AG08395 (cell line): ENCODE results near the gene FAM3B.

Experiments used
- DNase-seq: peaks from one replicate; pipeline ENCODE4 v3.0.0; 2012; ENCODE audit warnings: mixed read lengths, low spot score

Gene FAM3B

DNA sequence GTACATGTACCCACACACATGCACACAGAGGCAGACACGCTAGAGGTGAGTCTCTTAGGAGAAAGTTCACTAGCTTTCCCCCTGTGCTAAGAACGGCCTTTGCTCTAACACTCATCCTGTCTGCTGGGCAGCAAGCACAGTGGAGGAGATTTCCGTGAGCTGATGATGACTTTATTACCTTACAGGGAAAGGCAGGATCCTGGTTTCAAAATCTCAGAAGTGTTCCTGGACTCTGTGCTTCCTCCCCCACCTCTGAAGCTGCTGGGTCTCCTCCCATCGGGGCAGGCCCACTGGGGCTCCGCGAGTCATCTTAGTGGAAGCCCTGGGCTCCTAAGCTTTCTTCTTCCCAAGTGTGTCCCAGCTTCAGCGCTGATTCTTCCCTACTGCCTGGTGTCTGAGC is 2.7 kb downstream of the FAM3B start:
- DNase-seq = no peak

- DNase-seq = no peak
Measured at GRCh38 chr21:41321211-41321907, 4.8 kb downstream of the FAM3B start.

DNA sequence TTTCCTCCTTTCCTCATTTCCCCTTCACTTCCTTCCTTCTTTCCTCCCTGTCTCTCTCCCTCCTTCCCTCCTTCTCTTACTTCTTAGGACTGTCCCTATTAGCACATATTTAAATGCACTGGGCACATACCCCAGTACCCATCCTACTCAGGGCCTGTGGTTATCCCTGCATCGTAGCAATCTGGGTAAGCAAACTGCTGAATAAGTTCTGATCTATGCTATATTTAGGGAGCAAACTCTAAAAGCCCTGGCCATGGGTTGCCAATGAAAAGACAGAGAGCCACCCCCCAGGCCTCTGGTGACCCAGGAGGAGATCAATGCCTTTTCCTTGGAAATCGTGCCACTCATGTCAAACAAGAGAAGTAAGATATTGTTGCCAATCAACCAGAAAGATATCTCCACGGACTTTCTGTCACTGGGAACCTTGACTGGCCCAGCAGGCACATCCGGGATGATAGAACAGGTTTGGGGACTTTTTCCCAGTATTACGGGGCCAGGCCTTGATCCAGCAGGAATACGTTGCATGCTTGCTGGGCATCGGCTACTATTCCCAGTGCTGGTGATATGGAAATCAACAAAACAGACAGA is 5.4 kb downstream of the FAM3B start:
- no peak for DNase-seq

GRCh38 chr21:41322496-41323382 is 6.1 kb downstream of the FAM3B start:
- no peak for DNase-seq

GRCh38 chr21:41325138-41325912 is 8.7 kb downstream of the FAM3B start:
- no peak for DNase-seq

DNA sequence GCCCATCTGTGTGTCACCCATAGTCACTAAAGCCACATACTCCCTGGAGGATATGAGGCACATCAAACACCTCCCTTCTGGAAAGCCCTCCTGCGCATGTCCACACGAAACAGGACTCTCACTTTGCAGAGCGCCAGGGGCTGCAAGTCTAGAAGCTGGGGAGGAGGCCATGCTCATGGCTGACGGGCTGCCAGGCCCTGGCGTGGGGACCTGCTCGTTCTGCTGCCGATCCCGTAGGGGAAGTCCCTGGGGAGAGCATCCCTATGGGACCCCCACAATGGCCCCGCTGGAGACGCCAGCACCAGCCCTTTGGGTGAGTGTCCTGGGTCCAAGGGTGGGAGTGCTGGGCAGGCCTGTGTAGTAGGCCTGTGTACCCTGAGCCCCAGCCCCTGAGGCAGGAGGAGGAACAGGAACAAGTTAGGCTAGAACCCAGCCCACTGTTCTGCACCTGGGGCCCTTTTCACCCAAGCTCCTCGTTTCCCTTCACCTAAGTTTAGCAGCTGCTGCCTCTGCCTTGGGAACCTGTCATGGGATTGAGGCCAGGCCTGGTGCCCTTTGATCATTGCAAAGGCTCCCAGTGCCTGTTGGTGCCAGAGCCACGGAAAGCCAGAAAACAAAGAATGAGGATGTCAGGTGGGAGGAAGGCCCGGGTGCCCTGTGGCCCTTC is 9.9 kb downstream of the FAM3B start:
- no peak for DNase-seq

DNA sequence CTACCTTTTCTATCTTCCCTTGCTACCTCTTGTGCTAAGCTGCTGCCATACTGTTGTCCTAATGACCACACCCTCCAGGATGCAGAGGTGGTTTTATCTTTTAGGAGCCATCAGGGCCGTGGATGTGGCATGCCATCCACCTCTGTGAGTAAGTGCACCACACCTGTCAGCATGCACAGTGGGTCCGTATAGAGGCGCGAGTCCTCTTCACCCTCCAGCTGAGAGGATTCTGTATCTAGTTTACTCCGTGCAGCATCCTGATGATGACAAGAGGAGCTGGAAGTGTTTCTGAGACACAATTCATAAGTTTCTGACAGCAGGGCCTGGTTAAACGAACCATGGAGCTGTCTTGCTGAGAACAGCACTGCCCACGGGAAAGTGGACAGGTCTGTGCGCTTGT is 11.2 kb downstream of the FAM3B start:
- no peak for DNase-seq

GRCh38 chr21:41328660-41329607 is 12.3 kb downstream of the FAM3B start:
- DNase-seq = no peak

- DNase-seq = no peak
Measured at GRCh38 chr21:41333752-41334151, 17.2 kb downstream of the FAM3B start.

- DNase-seq = no peak
Measured at GRCh38 chr21:41337515-41337914, 20.9 kb downstream of the FAM3B start.

DNA sequence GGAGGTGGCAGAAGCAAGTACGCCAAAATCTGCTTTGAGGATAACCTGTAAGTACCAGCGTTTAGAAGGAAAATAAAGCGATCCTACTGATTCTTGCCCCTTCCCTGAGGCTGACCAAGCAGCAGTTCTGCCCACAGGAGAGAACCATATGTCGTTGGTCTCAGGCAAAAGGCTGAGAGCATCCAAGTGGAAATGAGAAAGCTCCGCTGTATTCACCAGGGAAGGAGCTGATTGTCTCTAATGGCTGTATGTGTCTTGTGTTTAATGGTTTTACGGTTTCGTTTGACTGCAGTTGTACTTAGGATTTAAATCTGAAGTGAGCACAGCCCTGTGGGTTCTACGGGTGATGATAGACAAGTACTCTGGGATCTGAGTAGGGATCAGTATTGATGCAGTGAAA is 21.9 kb downstream of the FAM3B start:
- no peak for DNase-seq

DNA sequence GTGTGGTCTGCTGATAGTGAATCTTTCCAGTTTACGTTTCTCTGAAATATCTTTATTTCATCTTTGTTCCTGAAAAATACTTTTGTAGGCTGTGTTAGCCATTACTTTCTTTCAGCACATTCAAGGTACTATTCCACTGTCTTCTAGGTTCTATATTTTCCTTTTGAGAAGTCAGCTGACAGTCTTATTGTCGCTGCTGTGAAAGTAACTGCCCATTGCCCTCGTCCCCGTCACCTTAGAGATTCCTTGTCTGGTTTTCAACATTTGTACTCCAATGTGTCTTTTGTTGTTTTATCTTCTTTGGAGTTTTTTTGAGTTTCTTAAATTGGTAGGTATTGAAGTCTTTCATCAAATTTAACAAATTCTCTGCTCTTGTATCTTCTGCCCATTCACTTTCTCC is 25.4 kb downstream of the FAM3B start:
- no peak for DNase-seq

DNA sequence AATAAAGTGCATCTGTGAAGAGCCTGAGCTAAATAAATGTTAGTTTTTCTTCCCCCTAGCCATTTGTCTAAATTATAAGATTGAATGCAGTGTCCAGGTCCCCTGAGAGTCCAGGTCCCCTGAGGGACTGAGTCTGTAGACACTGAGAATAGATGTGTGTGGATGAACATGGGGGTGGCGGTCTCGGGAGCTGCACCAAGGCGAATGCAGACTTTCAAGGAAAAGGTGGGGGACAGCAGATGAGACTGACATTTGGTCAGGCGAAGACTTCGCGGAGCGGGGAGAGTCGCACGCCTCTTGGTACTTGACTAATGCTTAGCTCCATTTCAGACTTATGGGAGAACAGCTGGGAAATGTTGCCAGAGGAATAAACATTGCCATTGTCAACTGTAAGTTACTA is 27.5 kb downstream of the FAM3B start:
- no peak for DNase-seq

- no peak for DNase-seq
Measured at GRCh38 chr21:41345356-41345755, 28.8 kb downstream of the FAM3B start.

DNA sequence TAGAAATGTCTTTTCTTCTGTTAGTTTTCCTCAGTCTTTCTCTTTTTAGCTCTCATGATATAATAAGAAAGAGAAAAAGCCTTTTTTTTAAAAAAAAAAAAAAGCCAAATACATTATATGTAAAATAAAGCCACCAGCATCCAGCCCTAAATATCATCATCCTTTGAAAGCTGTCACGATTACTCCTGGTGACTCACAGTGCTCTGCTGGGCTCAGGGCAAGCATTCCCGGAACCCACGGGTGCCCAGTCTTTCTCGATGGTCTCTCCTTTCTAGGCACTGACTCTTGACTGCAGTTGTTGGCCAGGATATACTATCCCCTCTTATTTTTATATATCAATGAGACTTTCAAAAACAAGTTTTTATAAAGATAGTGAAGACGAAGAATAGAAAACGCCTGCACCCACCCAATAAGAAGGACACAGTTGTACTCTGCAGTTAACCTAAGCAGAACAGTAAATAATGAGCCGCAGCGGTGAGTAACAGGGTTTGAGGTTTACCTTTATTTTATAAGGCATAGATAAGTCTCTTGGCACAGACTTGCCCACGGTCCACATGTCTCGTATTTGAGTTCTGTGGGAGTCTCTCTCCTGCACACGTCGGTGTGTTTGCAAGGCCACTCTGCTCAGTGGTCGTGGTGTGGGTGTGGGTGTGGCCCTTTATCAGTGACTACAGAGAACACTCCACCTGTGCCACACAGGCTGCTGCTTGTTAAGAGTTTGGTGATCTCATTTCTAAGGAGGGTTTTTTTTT is 29.5 kb downstream of the FAM3B start:
- DNase-seq = no peak

GRCh38 chr21:41346758-41347157 is 30.2 kb downstream of the FAM3B start:
- no peak for DNase-seq

DNA sequence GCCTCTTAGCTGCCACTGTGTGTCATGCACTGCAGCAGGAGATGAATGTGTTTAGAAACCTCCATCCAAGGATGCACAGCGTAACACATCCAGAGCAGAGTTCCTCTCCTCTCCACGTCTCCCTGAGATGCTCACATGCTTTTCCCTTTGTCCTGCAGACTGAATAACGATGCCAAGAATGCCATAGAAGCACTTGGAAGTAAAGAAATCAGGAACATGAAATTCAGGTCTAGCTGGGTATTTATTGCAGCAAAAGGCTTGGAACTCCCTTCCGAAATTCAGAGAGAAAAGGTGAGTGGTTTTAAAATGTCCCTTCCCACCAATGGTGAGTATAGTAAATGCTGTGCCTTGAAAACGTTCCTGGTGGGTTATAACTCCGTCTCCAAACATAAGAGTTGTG is 31.8 kb downstream of the FAM3B start:
- DNase-seq = no peak

- DNase-seq = no peak
Measured at GRCh38 chr21:41349126-41349525, 32.5 kb downstream of the FAM3B start.

DNA sequence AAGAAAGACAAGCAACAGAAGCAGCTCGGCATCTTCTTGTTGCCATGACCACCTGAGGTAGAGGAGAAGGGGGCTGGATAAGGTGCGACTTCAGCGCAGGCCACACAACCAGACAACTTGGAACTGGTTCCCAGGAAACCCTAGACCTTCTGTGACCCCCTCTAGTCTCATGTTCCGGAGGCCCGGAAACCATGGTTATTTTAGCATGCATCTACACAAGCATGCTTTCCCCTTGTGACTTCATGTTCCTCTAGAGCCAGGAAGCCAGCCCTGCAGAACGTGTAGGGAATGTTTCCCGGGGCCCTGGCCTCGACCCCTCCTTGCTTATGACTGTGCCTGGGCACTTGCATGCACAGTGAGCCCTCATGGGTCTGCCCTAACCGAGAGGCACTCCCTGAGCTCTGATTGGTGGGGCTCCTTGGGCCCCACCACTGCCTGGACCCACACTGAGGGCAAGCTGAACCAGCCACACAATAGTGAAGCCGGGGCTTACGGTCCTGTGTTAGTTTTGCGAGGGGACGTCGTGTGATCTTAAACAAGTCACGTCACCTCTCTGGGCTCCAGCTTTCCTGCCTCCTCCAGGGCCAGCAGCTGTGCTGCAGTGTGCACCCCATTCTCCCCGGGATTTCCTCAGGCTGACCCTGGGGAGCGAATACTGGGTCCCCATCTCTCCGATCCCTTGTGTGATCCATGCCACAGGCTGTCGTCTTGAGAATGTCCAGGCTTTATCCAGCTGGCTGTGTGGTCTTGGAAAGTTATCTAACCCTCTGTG is 33.2 kb downstream of the FAM3B start:
- no peak for DNase-seq
